SJSA1 (cell line): ENCODE data around the gene PUS7. TPM values are rescaled to one million over a fixed set of nuclear protein-coding genes. Genes with fewer than 3 reads are reported as not detected.
"Not testable (repeated sequence)": the region's sequence is repeated elsewhere in the genome, so short reads cannot be mapped to it uniquely, and the experiment has no call there.

Source experiments
- DNase-seq, 2 experiments: peaks; one replicate each; pipeline ENCODE4 v3.0.0-alpha.2; 2015 to 2020; ENCODE audit warnings: low spot score in 2 of 2, low read depth in 1 of 2
- H3K27ac ChIP-seq: fragments of 250-450 bp; sonication (Bioruptor Pico); 2 replicates; pipeline ENCODE4 v1.5.1; 2020; ENCODE audit warnings: mild to moderate bottlenecking, moderate library complexity
- H3K27me3 ChIP-seq: fragments of 250-450 bp; sonication (Bioruptor Pico); replicated peaks from 2 replicates; pipeline ENCODE4 v1.5.1; 2020; ENCODE audit warnings: mild to moderate bottlenecking, moderate library complexity
- H3K36me3 ChIP-seq: fragments of 250-450 bp; sonication (Bioruptor Pico); 2 replicates; pipeline ENCODE4 v1.5.1; 2020; ENCODE audit warnings: mild to moderate bottlenecking
- H3K4me1 ChIP-seq: fragments of 250-450 bp; sonication (Bioruptor Pico); replicated peaks from 2 replicates; pipeline ENCODE4 v1.6.1; 2021; ENCODE audit warnings: mild to moderate bottlenecking
- H3K4me3 ChIP-seq: fragments of 250-450 bp; sonication (Bioruptor Pico); 2 replicates; pipeline ENCODE4 v1.5.1; 2020; ENCODE audit warnings: mild to moderate bottlenecking
- H3K9me3 ChIP-seq: fragments of 250-450 bp; sonication (Bioruptor Pico); replicated peaks from 2 replicates; pipeline ENCODE4 v1.5.1; 2020; ENCODE audit warnings: mild to moderate bottlenecking
- total RNA-seq: library from RNA; depleted of rRNA; stranded (reverse); fragments of >200 nt; shearing (Covaris generic); gene quantifications from 2 replicates; pipeline ENCODE4 v1.2.3, GENCODE V29; 2014; rRNA removed

PUS7 gene
- 20.7 and 28.3 TPM in 2 replicates for total RNA-seq

GRCh38 chr7:105521717-105522463 is at the start of gene PUS7:
Gene PUS7, minus strand, starts transcription at chr7:105522271. Its CDS starts 13,759 bp downstream, at chr7:105508512.
- Histone ChIP-seq H3K9me3 (no peaks in the 10 kb centered on the region), H3K4me1 (peaks cover 10% of the 10 kb centered on the region), H3K4me3 (peak within 1 kb of the TSS; percentile 78), H3K36me3 (peaks cover 22% of the 10 kb centered on the region), H3K27me3 (no peaks in the 10 kb centered on the region), H3K27ac (peak within 1 kb of the TSS; percentile 71)
- DNase-seq: peak; percentile 87 to 93

GRCh38 chr7:105567821-105568220 is 45.8 kb upstream of the PUS7 start:
- no peaks in the 10 kb centered on the region for H3K27me3 ChIP-seq
- no peak overlapping the region for H3K27ac ChIP-seq
- no peaks in the 10 kb centered on the region for H3K9me3 ChIP-seq
- DNase-seq: no peak
- H3K36me3 ChIP-seq: peaks cover 59% of the 10 kb centered on the region
- no peaks in the 10 kb centered on the region for H3K4me1 ChIP-seq
- no peak overlapping the region for H3K4me3 ChIP-seq

GRCh38 chr7:105567024-105567423 is 45.0 kb upstream of the PUS7 start:
- no peaks in the 10 kb centered on the region for H3K27me3 ChIP-seq
- no peak overlapping the region for H3K27ac ChIP-seq
- H3K9me3 ChIP-seq: no peaks in the 10 kb centered on the region
- DNase-seq: no peak
- no peaks in the 10 kb centered on the region for H3K4me1 ChIP-seq
- no peak overlapping the region for H3K4me3 ChIP-seq
- peaks cover 65% of the 10 kb centered on the region for H3K36me3 ChIP-seq

- no peaks in the 10 kb centered on the region for H3K9me3 ChIP-seq
- H3K4me1 ChIP-seq: no peaks in the 10 kb centered on the region
- no peak overlapping the region for H3K4me3 ChIP-seq
- H3K27ac ChIP-seq: no peak overlapping the region
- no peaks in the 10 kb centered on the region for H3K27me3 ChIP-seq
- H3K36me3 ChIP-seq: peaks cover 76% of the 10 kb centered on the region
- no peak for DNase-seq
Observed at GRCh38 chr7:105565190-105565589, 43.1 kb upstream of the PUS7 start.

GRCh38 chr7:105559926-105560325 is 37.9 kb upstream of the PUS7 start:
- Histone ChIP-seq H3K27me3 (no peaks in the 10 kb centered on the region), H3K27ac (no peak overlapping the region), H3K36me3 (peaks cover 75% of the 10 kb centered on the region), H3K4me1 (no peaks in the 10 kb centered on the region), H3K9me3 (no peaks in the 10 kb centered on the region), H3K4me3 (no peak overlapping the region)
- no peak for DNase-seq

- peaks cover 9% of the 10 kb centered on the region for H3K4me1 ChIP-seq
- H3K9me3 ChIP-seq: no peaks in the 10 kb centered on the region
- no peak overlapping the region for H3K4me3 ChIP-seq
- H3K36me3 ChIP-seq: peaks cover 71% of the 10 kb centered on the region
- no peaks in the 10 kb centered on the region for H3K27me3 ChIP-seq
- peak in 1 of 2 experiments; percentile 49 for DNase-seq
- no peak overlapping the region for H3K27ac ChIP-seq
Observed at GRCh38 chr7:105538339-105538738, 16.3 kb upstream of the PUS7 start.

- DNase-seq: no peak
- no peak overlapping the region for H3K27ac ChIP-seq
- no peaks in the 10 kb centered on the region for H3K27me3 ChIP-seq
- H3K36me3 ChIP-seq: peaks cover 30% of the 10 kb centered on the region
- peak overlapping the region; percentile 65 for H3K4me3 ChIP-seq
- H3K9me3 ChIP-seq: no peaks in the 10 kb centered on the region
- H3K4me1 ChIP-seq: peaks cover 9% of the 10 kb centered on the region
Observed at GRCh38 chr7:105532709-105533460, 10.8 kb upstream of the PUS7 start.

- Histone ChIP-seq H3K9me3 (no peaks in the 10 kb centered on the region), H3K27ac (peak within 1 kb of the TSS; percentile 39), H3K4me1 (peaks cover 9% of the 10 kb centered on the region), H3K27me3 (no peaks in the 10 kb centered on the region), H3K4me3 (peak within 1 kb of the TSS; percentile 65), H3K36me3 (peaks cover 23% of the 10 kb centered on the region)
- peak; percentile 92 to 95 for DNase-seq
Observed at GRCh38 chr7:105531792-105532671, 10.0 kb upstream of the PUS7 start, which contains the start of gene RINT1. Gene RINT1, plus strand, starts transcription at chr7:105532201. Its CDS starts 115 bp downstream, at chr7:105532316.

- no peak for DNase-seq
- Histone ChIP-seq H3K27me3 (no peaks in the 10 kb centered on the region), H3K9me3 (no peaks in the 10 kb centered on the region), H3K4me1 (peaks cover 9% of the 10 kb centered on the region), H3K27ac (no peak overlapping the region), H3K36me3 (peaks cover 16% of the 10 kb centered on the region), H3K4me3 (no peak overlapping the region)
Observed at GRCh38 chr7:105530546-105530945, 8.5 kb upstream of the PUS7 start.

- no peak for DNase-seq
Observed at GRCh38 chr7:105530126-105530525, 8.1 kb upstream of the PUS7 start.

GRCh38 chr7:105527737-105528136 is 5.7 kb upstream of the PUS7 start:
- not testable (repeated sequence) for H3K4me1 ChIP-seq, H3K36me3 ChIP-seq, H3K4me3 ChIP-seq, DNase-seq, H3K27ac ChIP-seq, H3K27me3 ChIP-seq, H3K9me3 ChIP-seq

More at GRCh38 chr7:105530126-105530525, 8.1 kb upstream of the PUS7 start:
- no peaks in the 10 kb centered on the region for H3K27me3 ChIP-seq
- no peaks in the 10 kb centered on the region for H3K9me3 ChIP-seq
- H3K36me3 ChIP-seq: peaks cover 16% of the 10 kb centered on the region
- peaks cover 9% of the 10 kb centered on the region for H3K4me1 ChIP-seq
- H3K27ac ChIP-seq: no peak overlapping the region
- H3K4me3 ChIP-seq: no peak overlapping the region

- DNase-seq: no peak
- no peak overlapping the region for H3K4me3 ChIP-seq
- H3K27me3 ChIP-seq: no peaks in the 10 kb centered on the region
- peaks cover 9% of the 10 kb centered on the region for H3K36me3 ChIP-seq
- peaks cover 10% of the 10 kb centered on the region for H3K4me1 ChIP-seq
- no peak overlapping the region for H3K27ac ChIP-seq
- H3K9me3 ChIP-seq: no peaks in the 10 kb centered on the region
Observed at GRCh38 chr7:105524840-105525239, 2.8 kb upstream of the PUS7 start.

GRCh38 chr7:105524423-105524822 is 2.4 kb upstream of the PUS7 start:
- H3K4me3 ChIP-seq, H3K27me3 ChIP-seq, H3K9me3 ChIP-seq, H3K27ac ChIP-seq, DNase-seq: not testable (repeated sequence)
- peaks cover 10% of the 10 kb centered on the region for H3K4me1 ChIP-seq
- peaks cover 14% of the 10 kb centered on the region for H3K36me3 ChIP-seq
